ENCODE data around the gene SDF2.

Gene SDF2

GRCh38 chr17:28682655-28683054 lies 20.9 kb upstream of the SDF2 start:
- peaks cover 94% of the 10 kb centered on the region for H3K36me3 ChIP-seq (ENCODE audit: insufficient read depth, low read length)
- H3K27ac ChIP-seq (ENCODE audit: low read depth, low read length, poor library complexity, severe bottlenecking), result no peak overlapping the region
- H3K9me2 ChIP-seq (ENCODE audit: low read depth, low read length), result no peaks in the 10 kb centered on the region
- no peaks in the 10 kb centered on the region for H3K4me1 ChIP-seq (ENCODE audit: insufficient read depth, low read length, severe bottlenecking)
- TF ChIP-seq EZH2 (IDR thresholded peaks at IDR 0.05; ENCODE audit: borderline replicate concordance, low read length) (no peak), CTCF (IDR thresholded peaks at IDR 0.05; ENCODE audit: low read length) (no peak)
- H2AFZ ChIP-seq (ENCODE audit: low read length), result no peak overlapping the region
- H3K9me3 ChIP-seq (ENCODE audit: low read length), result no peaks in the 10 kb centered on the region
- no peaks in the 10 kb centered on the region for H3K79me2 ChIP-seq (ENCODE audit: insufficient read depth, low read length)
- H3K4me2 ChIP-seq (ENCODE audit: low read length), result no peak overlapping the region
- H3K27me3 ChIP-seq (ENCODE audit: insufficient read depth, low read length), result no peaks in the 10 kb centered on the region
- no peaks in the 10 kb centered on the region for H4K20me1 ChIP-seq (ENCODE audit: insufficient read depth, low read length)
- no peaks in the 10 kb centered on the region for H3F3A ChIP-seq (ENCODE audit: insufficient read depth, low read length)
- no peak overlapping the region for H3K9ac ChIP-seq (ENCODE audit: low read length)
- H3K4me3 ChIP-seq (ENCODE audit: low read depth, low read length, poor library complexity, severe bottlenecking), result no peak overlapping the region

GRCh38 chr17:28675980-28676379 lies 14.3 kb upstream of the SDF2 start:
- Histone ChIP-seq H3K27me3 (ENCODE audit: insufficient read depth, low read length) (no peaks in the 10 kb centered on the region), H2AFZ (ENCODE audit: low read length) (no peak overlapping the region), H3K9me2 (ENCODE audit: low read depth, low read length) (no peaks in the 10 kb centered on the region), H3K36me3 (ENCODE audit: insufficient read depth, low read length) (peaks cover 96% of the 10 kb centered on the region), H3K27ac (ENCODE audit: low read depth, low read length, poor library complexity, severe bottlenecking) (no peak overlapping the region), H3K4me1 (ENCODE audit: insufficient read depth, low read length, severe bottlenecking) (no peaks in the 10 kb centered on the region), H3K4me3 (ENCODE audit: low read depth, low read length, poor library complexity, severe bottlenecking) (no peak overlapping the region), H3K4me2 (ENCODE audit: low read length) (no peak overlapping the region), H3K9me3 (ENCODE audit: low read length) (no peaks in the 10 kb centered on the region), H4K20me1 (ENCODE audit: insufficient read depth, low read length) (no peaks in the 10 kb centered on the region), H3K79me2 (ENCODE audit: insufficient read depth, low read length) (no peaks in the 10 kb centered on the region), H3F3A (ENCODE audit: insufficient read depth, low read length) (no peaks in the 10 kb centered on the region), H3K9ac (ENCODE audit: low read length) (no peak overlapping the region)
- TF ChIP-seq CTCF (IDR thresholded peaks at IDR 0.05; ENCODE audit: low read length) (peak; percentile 60), EZH2 (IDR thresholded peaks at IDR 0.05; ENCODE audit: borderline replicate concordance, low read length) (no peak)

- H3K4me3 ChIP-seq (ENCODE audit: low read depth, low read length, poor library complexity, severe bottlenecking), result no peak overlapping the region
- no peaks in the 10 kb centered on the region for H3F3A ChIP-seq (ENCODE audit: insufficient read depth, low read length)
- H3K79me2 ChIP-seq (ENCODE audit: insufficient read depth, low read length), result no peaks in the 10 kb centered on the region
- H3K4me2 ChIP-seq (ENCODE audit: low read length), result no peak overlapping the region
- no peak overlapping the region for H3K27ac ChIP-seq (ENCODE audit: low read depth, low read length, poor library complexity, severe bottlenecking)
- no peaks in the 10 kb centered on the region for H3K27me3 ChIP-seq (ENCODE audit: insufficient read depth, low read length)
- H2AFZ ChIP-seq (ENCODE audit: low read length), result no peak overlapping the region
- H4K20me1 ChIP-seq (ENCODE audit: insufficient read depth, low read length), result no peaks in the 10 kb centered on the region
- H3K4me1 ChIP-seq (ENCODE audit: insufficient read depth, low read length, severe bottlenecking), result no peaks in the 10 kb centered on the region
- TF ChIP-seq EZH2 (IDR thresholded peaks at IDR 0.05; ENCODE audit: borderline replicate concordance, low read length) (no peak), CTCF (IDR thresholded peaks at IDR 0.05; ENCODE audit: low read length) (no peak)
- no peaks in the 10 kb centered on the region for H3K9me2 ChIP-seq (ENCODE audit: low read depth, low read length)
- H3K9me3 ChIP-seq (ENCODE audit: low read length), result no peaks in the 10 kb centered on the region
- no peak overlapping the region for H3K9ac ChIP-seq (ENCODE audit: low read length)
- peaks cover 95% of the 10 kb centered on the region for H3K36me3 ChIP-seq (ENCODE audit: insufficient read depth, low read length)
These were observed 13.8 kb upstream of the SDF2 start for GRCh38 chr17:28675490-28675889.

Data from OCI-LY1 (cell line).